K562 (cell line): Measurements from ENCODE around the gene IL6R. TPM values are rescaled to one million over a fixed set of nuclear protein-coding genes. Genes with fewer than 3 reads are reported as not detected.

Experiments used
- C11orf30 ChIP-seq: fragments of 450-650 bp; IDR thresholded peaks from 2 replicates; pipeline ENCODE4 v1.6.1; 2016; ENCODE audit warnings: low read depth, mild to moderate bottlenecking
- CBX1 ChIP-seq: sonication (generic); IDR thresholded peaks from 2 replicates; pipeline ENCODE4 v1.6.1; 2016; ENCODE audit warnings: antibody characterized with exemption, low read depth, mild to moderate bottlenecking
- ESRRA ChIP-seq: fragments of 450-650 bp; IDR thresholded peaks from 2 replicates; pipeline ENCODE4 v1.6.1; 2014; ENCODE audit warnings: low read depth, mild to moderate bottlenecking, moderate library complexity, borderline replicate concordance
- ETS1 ChIP-seq: conservative IDR thresholded peaks from 2 replicates; pipeline ENCODE4 v1.6.1; 2011; ENCODE audit warnings: low read depth, mild to moderate bottlenecking, low read length; ENCODE audit not compliant: control insufficient read depth
- JUND ChIP-seq, 2 experiments: IDR thresholded peaks; 2 replicates in 1 of 2; 3 replicates in 1 of 2; pipeline ENCODE4 v1.6.1; 2011; ENCODE audit warnings: borderline replicate concordance in 2 of 2, low read depth in 2 of 2, low read length in 2 of 2, improper control_type of control experiment in 1 of 2, missing biosample characterization in 1 of 2, missing genetic modification characterization in 1 of 2, missing genetic modification reagents in 1 of 2
- MITF ChIP-seq: IDR thresholded peaks from 2 replicates; pipeline ENCODE4 v1.6.1; 2014; ENCODE audit warnings: antibody characterized with exemption
- PTBP1 ChIP-seq: fragments of 200-400 bp; formaldehyde crosslinking; IDR thresholded peaks from 2 replicates; pipeline ENCODE4 v1.6.1; 2017; ENCODE audit warnings: low read depth, low read length
- RB1 ChIP-seq: fragments of 450-650 bp; IDR thresholded peaks from 2 replicates; pipeline ENCODE4 v1.6.1; 2017; ENCODE audit warnings: low read depth, mild to moderate bottlenecking
- SMAD2 ChIP-seq: fragments of 150-350 bp; IDR thresholded peaks from 2 replicates; pipeline ENCODE4 v1.6.1; 2014; ENCODE audit warnings: low read depth, mild to moderate bottlenecking, low read length
- THRB ChIP-seq: fragments of 450-650 bp; formaldehyde crosslinking; conservative IDR thresholded peaks from 2 replicates; pipeline ENCODE4 v1.4.0; 2022; ENCODE audit warnings: mild to moderate bottlenecking, missing genetic modification characterization
- UBTF ChIP-seq, 2 experiments: IDR thresholded peaks; 2 replicates each; pipeline ENCODE4 v1.6.1; 2012; ENCODE audit warnings: improper control_type of control experiment in 2 of 2, low read depth in 2 of 2, low read length in 2 of 2, borderline replicate concordance in 1 of 2
- ZNF174 ChIP-seq: fragments of 250-450 bp; sonication (Bioruptor Pico); IDR thresholded peaks from 2 replicates; pipeline ENCODE4 v1.4.0; 2020; ENCODE audit warnings: mild to moderate bottlenecking
- ZNF384 ChIP-seq: IDR thresholded peaks from 2 replicates; pipeline ENCODE4 v1.6.1; 2012; ENCODE audit warnings: low read depth, low read length, improper control_type of control experiment
- ZNF551 ChIP-seq: fragments of 250-450 bp; sonication (Bioruptor Pico); IDR thresholded peaks from 2 replicates; pipeline ENCODE4 v1.5.0; 2021; ENCODE audit warnings: mild to moderate bottlenecking, moderate library complexity
- polyA plus RNA-seq, 8 experiments: library from polyadenylated mRNA; depleted of rRNA in 4 of 8; stranded (reverse) in 5 of 8; unstranded in 3 of 8; fragments of >200 nt; fragmentation: Nextera tagmentation in 2 of 8; fragmentation: Illumina TruSeq in 1 of 8; extraction: Ambion mirVana in 2 of 8; extraction: Trizol in 1 of 8; gene quantifications; 2 replicates each; pipeline versions ENCODE4 v1.2.1 to v1.2.3, GENCODE V29; 2011 to 2014; ENCODE audit warnings: inconsistent platforms in 1 of 8, missing spikeins in 1 of 8
- total RNA-seq, 7 experiments: library from RNA; depleted of rRNA in 6 of 7; stranded (reverse); fragments of >200 nt in 6 of 7; fragmentation: Illumina TruSeq in 2 of 7; extraction: Trizol in 2 of 7; gene quantifications; 2 replicates each; pipeline versions ENCODE4 v1.2.1 to v1.2.3, GENCODE V29; 2011 to 2021; ENCODE audit warnings: low replicate concordance in 1 of 7

IL6R gene
- total and polyA plus RNA-seq, 9 of the 15 experiments (the other 6 are each of a cell fraction or from before 2014, with no cell fraction given), result 0.05 to 1.1 (median 0.11) TPM; not detected in 2

- TF ChIP-seq JUND (IDR thresholded peaks at IDR 0.05; ENCODE audit: borderline replicate concordance, low read depth, low read length), result 0 out of 2 replicates have a peak, but pooled peaks have one; percentile 7
- no peak for TF ChIP-seq JUND (tag; IDR thresholded peaks at IDR 0.05; ENCODE audit: borderline replicate concordance, low read depth, low read length)
- TF ChIP-seq ESRRA, result no peak
- TF ChIP-seq ZNF384, result no peak
- TF ChIP-seq C11orf30, result peak; percentile 92
- no peak for TF ChIP-seq PTBP1
- no peak for TF ChIP-seq CBX1
- TF ChIP-seq THRB (CRISPR knock-in tag), result no peak
- TF ChIP-seq RB1, result no peak
- TF ChIP-seq MITF, result no peak
- TF ChIP-seq SMAD2, result no peak
- TF ChIP-seq ETS1, result no peak
- no peak for TF ChIP-seq UBTF (IDR thresholded peaks at IDR 0.05; ENCODE audit: borderline replicate concordance in 1 of 2, low read depth in 2 of 2, low read length in 2 of 2)
- no peak for TF ChIP-seq ZNF551 (CRISPR knock-in tag)
- TF ChIP-seq ZNF174 (CRISPR knock-in tag), result no peak
These were observed 20.3 kb upstream of the IL6R start (continued) for GRCh38 chr1:154384650-154385489.
